Right ventricle myocardium superior (tissue), 1 donor: Measurements from ENCODE around the gene RNF31. TPM values are rescaled to one million over a fixed set of nuclear protein-coding genes. Genes with fewer than 3 reads are reported as not detected.
"Not testable (repeated sequence)": the region's sequence is repeated elsewhere in the genome, so short reads cannot be mapped to it uniquely, and the experiment has no call there.

Source experiments
- ATAC-seq: fragments of 200-7000 bp; cut with Tn5 transposase; one replicate; pipeline ENCODE4 v1.9.1; 2020; ENCODE audit warnings: mild to moderate bottlenecking; ENCODE audit not compliant: poor library complexity
- DNase-seq: peaks from one replicate; pipeline ENCODE4 v3.0.0-alpha.2; 2020
- intact Hi-C: fragments of 100-400 bp; cut with DNase I; formaldehyde crosslinking; loops from one replicate; pipeline ENCODE4 v1.11.2; 2022
- total RNA-seq: library from RNA; stranded (reverse); fragmentation: NEBNext Ultra II Directional; extraction: Animal tissue kit (Norgen Biotek cat#: 25700); gene quantifications from one replicate; pipeline ENCODE4 v1.2.1, GENCODE V29; 2021
- donor health status: DM: no; HTN: yes; CAD: no; lungs with severe emphysema.

The RNF31 gene
- total RNA-seq, 1 donor from 2014 or later = 29.5 TPM

DNA sequence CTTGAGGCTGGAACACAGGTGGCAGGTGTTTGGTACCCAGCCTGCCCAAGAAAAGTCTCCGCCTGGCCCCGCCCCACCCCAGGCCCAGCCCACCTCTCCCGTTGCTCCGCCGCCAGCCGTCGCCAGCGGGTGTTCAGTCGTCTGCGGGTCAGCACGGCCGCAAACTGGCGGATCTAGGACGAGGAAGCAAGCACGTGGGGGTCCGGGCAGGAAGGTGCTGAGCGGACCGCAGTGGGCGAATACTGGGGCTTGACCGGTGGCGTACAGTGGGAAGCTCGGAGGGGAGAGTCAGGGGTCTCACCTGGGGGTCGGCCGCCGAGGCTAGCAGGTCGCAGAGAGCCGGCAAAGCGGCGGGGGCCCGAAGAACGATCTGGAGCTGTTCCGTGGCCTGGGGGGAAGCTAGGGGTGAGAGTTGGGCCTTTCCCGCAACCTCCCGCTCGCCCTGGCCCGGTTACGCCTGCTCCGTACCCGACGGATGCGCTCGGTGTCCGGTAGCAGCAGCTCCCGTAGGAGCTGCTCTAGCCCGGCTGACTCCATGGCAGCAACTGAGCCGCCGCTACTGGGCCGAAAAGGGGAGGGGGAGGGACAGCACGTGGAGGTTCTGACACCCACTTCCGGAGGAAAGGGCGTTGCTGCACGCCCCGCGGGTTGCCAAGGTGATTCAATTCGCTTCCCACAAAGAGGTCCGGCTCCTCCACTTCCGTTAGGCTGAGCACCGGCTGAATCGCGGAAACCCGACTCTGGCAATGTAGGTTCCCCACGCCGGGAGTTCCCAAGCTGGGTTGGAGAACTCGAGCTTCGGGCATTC is 41.2 kb downstream of the RNF31 start, which contains the start of gene IPO4:
TSS of gene IPO4 (minus strand) at position 566 of the 808 bp plus-strand sequence. CDS start at position 537, 29 bp downstream.
- DNase-seq (peak; percentile 95), ATAC-seq (peak; percentile 97)
- intact Hi-C loops = no loop called here

- DNase-seq (no peak), ATAC-seq (no peak)
- intact Hi-C loops = no loop called here
Measured at GRCh38 chr14:24189059-24189375, 41.7 kb downstream of the RNF31 start.

DNA sequence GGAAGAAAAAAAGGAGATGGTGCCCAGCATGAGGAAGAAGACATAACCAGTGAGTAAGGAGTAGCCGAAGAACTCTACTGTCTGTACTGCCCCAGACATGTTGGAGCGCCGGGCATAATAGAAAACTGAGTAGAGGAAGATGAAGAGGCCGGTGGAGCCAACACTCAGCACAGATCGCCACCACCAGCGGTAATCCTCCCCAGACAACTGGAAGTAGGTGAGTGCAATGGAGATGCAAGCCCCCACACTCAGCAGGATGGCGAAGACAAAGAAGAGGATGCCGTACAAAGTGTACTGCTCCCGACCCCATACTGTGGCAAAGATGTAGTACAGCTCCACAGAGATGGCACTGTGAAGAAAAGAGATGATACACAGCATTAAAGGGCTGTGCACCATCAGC is 42.2 kb downstream of the RNF31 start:
- no peak for ATAC-seq
- DNase-seq = no peak
- intact Hi-C loops = no loop called here

DNA sequence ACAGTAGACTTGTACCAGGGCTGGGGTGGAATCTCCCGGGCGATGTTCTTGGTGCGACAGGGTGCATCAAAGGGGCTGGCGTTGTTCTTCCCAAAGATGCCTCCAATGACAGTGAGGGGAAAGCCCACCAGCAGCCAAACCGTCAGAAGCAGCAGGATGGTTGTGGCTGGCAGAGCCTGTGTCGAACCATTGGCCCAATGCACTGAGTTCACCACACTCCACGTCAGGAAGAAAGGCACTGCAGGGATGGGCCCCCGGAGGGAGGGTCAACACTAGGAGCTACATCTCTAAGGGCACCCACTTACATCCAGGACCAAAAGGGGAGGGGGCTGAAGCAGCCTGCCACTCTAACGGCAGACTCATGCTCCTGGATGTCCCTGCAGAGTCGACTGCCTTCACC is 43.1 kb downstream of the RNF31 start:
- DNase-seq (no peak), ATAC-seq (no peak)
- intact Hi-C loops = no loop called here

- ATAC-seq (no peak), DNase-seq (no peak)
- intact Hi-C loops = no loop called here
Measured at GRCh38 chr14:24192933-24193332, 45.6 kb downstream of the RNF31 start.

- no peak for ATAC-seq
- intact Hi-C loops = no loop called here
- no peak for DNase-seq
Measured at GRCh38 chr14:24194186-24194872, 47.0 kb downstream of the RNF31 start.

DNA sequence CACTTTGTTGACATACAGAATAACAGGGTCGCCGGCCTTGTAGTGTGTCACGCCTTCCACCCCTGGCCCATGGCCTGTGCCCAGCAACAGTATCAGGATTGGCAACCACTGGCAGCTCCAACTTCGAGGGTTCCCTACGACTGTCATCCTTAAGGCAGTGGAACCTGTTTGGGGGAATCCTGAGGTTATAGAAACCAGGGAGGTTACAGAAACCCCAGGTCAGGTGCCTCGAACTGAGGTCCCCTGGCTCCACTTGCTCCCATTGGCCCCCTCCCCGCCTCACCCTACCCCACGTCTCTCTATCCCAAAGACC is 47.5 kb downstream of the RNF31 start:
- intact Hi-C loops = no loop called here
- ATAC-seq (no peak), DNase-seq (no peak)

DNA sequence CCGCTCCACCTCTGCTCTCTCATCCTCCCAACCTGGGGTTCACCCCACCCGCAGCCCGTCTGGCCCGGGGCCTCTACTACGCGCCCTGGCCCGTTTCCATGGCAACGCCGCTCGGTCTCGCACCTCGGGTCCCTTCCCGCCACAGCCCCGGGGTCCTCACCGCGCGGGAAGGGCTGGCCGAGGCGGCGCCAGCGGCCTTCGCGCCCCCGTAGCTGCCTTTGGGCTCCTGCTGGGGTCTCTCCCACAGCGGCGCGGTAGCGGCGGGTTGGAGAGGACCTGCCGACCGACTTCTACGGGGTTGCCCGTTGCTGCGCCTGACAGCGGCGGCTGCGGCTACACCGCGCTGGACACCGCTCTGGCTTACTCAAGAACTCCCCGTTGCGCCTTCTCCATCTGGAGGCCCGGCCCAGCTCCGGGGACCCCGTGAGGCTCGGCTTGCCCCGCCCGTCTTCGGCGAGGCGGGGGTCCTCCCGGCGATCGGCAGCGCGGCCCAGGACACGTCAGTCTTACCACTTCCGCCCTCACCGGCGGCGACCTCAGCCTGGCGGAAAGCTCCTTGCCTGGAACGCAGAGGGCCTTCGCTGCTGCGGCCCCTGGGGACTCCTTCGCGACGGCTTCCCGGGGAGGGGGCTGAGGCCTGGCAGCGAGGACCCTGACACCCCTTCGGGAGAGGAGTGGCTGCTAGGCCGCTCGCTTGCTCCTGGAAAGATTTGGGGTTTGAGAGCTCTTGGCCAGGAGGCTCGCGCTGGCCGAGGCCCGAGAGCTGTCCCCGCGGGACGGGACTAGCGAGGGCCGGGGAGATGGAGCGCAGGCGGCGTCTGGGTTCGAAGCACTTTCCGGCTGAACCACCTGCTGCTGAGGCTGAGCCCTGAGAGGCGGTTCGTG is 48.1 kb downstream of the RNF31 start, which contains the start of gene TM9SF1:
TSS of gene TM9SF1 (minus strand) at position 256 of the 885 bp plus-strand sequence. CDS start 422 bp downstream, outside the sequence.
- ATAC-seq = peak; percentile 98
- peak; percentile 94 for DNase-seq
- intact Hi-C loops = no loop called here

DNA sequence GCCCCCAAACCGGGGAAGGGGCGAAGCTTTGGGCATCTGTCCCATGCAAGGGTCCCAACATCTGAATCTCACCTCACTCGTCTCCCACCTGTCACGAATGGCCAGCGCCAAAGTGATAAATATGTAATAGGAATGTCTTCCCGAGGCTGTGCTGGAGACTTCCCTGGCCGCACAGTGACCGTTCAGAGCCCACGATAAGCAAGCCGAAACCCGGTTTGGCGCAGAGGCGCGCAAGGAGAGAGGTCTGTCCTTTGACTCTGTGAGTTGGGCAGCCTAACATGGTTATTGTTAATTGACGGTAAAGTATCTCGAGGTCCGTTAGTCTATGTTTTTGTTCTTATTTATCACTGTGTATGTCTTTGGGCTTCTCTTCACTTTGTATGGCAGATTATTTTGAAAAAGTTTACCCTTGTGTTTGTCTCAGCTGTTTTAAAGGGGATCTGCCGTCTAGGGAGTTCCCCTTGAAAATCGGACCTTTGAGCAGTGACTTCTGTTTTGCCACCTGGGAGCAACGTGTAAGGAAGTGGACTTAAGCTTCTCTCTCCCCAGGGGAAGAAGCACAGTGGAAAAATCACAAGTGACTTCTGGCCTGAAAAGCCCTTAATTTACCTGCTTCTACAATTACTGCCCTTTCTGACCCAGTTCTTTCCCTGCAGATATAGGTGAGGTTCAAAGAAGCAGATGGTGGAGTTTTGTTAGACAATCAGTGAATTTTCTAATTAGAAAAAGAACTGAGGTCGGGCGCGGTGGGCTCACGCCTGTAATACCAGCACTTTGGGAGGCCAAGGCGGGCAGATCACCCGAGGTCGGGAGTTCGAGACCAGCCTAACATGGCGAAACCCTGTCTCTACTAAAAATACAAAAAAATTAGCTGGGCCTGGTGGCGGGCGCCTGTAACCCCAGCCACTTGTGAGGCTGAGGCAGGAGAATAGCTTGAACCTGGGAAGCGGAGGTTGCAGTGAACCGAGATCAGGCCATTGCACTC is 49.1 kb downstream of the RNF31 start:
- intact Hi-C loops = no loop called here
- peak; percentile 28 for ATAC-seq
- DNase-seq = no peak

DNA sequence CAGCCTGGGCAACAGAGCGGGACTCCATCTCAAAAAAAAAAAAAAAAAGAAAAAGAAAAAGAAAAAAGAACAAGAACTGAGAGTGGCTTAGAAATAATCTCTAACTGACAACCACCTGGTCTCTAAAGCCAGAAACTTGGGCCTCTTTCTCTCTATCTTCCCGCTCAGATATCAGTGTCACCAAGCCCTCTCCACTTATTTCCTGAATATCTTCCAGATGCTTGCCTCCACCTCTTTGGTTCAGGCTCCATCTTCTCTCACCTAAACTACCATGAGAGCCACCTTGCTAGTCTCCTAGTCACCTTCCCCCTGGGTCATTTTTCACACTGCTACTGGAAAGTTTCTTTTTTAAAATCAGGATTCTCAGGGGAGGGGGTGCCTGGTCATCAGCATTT is 49.8 kb downstream of the RNF31 start:
- ATAC-seq = no peak

GRCh38 chr14:24198814-24199524 is 51.7 kb downstream of the RNF31 start:
- intact Hi-C loops = no loop called here
- no peak for DNase-seq
- ATAC-seq = no peak

More for the DNA sequence above, 49.8 kb downstream of the RNF31 start:
- intact Hi-C loops = no loop called here
- no peak for DNase-seq

GRCh38 chr14:24202538-24202937 is 55.2 kb downstream of the RNF31 start:
- intact Hi-C loops, ATAC-seq: not testable (repeated sequence)

DNA sequence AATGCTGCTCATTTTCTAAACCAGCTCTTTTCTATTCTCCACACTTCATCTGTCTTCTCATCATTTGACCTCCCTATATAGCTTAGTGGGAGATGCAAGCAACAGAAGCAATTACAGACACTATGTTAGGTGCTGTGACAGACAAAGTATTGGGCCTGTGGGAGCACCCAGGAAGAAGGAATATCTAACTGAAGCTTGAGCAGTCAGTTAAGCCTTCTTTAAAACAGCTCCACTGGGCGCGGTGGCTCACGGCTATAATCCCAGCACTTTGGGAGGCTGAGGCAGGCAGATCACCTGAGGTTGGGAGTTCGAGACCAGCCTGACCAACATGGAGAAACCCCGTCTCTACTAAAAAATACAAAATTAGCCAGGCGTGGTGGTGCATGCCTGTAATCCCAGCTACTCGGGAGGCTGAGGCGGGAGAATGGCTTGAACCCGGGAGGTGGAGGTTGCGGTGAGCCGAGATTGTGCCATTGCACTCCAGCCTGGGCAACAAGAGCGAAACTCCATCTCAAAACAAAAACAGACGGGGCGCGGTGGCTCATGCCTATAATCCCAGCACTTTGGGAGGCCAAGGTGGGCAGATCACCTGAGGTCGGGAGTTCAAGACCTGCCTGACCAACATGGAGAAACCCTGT is 56.1 kb downstream of the RNF31 start:
- ATAC-seq, intact Hi-C loops, DNase-seq: not testable (repeated sequence)

More at GRCh38 chr14:24202538-24202937, 55.2 kb downstream of the RNF31 start:
- not testable (repeated sequence) for DNase-seq

DNA sequence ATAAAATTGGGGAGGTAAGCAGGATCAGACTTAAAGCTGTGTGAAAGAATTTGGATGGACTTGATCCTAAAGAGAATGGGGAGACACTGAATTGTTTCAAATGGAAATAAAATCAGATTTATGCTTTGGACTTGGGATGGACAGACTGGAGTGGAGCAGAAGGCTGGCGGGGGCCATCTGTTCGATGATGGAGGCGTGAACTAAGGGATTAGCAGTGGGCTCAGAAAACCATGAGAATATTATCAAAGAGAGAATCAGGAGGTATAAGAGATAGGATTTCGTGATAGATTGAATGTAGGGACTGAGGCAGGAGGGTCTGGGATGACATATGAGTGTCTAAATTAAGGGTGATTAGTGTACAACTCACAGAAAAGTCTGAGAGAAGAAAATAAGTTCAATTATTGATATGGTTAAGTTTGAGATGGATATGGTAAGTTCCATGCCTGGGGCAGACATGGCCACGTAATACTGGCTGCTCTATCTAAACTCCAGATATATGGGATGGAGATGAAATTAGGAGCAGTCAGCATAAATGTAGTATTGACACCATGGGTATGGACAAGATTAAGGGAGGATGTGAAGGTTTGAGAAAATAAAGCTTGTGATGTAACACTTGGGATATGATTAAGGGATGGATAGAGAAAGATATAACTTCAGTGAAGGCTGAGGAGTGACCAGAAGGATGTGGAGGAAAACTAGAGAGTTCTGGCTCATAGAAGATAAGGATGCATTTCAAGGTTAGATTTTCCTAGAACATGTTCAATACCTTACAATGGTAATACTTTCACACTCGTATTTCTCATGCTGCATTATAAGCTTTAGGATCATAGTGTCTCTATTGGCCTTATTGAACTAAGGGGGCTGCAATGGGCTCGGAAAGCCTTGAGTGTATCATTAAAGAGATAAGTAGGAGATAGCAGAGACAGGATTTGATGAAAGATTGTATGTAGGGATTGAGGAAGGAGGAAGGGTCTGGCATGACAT is 57.2 kb downstream of the RNF31 start:
- ATAC-seq (no peak), DNase-seq (no peak)
- intact Hi-C loops = no loop called here

DNA sequence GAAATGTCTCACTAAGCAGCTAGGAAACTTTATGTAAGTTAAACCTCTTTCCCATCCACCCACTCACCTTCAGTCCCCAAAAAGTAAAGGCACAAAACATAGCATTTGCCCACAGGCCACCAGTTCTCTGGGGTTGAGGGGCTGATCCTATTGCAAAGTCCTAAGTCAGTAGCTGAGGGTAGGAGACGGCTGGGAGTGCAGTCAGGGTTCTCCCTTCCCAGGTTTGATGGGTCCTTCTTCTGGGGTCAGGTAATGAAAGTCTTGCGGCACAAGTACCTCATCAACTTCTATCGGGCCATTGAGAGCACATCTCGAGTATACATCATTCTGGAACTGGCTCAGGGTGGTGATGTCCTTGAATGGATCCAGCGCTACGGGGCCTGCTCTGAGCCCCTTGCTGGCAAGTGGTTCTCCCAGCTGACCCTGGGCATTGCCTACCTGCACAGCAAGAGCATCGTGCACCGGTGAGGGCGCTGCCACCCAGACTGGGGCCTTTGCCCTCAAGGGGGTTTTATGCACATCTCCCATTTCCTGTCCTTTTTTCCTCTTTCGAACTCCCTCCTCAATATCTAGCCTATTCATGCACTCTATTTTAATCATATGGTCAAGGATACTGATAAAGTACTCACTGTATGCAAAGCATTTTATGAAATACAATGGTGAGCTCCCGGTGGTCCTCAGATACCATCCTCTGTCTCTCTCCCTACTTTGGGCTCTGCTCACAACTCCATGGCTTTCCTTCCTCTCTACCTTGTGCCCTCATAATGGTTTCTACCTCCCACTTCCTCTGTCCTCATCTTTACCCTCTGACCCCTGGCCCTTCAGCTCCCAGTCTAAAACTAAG is 59.2 kb downstream of the RNF31 start:
- no peak for DNase-seq
- ATAC-seq = no peak
- intact Hi-C loops = no loop called here
